Right kidney (tissue), 9 donors: ENCODE results near the gene HLA-DQB1.
A peak's percentile ranks its signal among the peaks of the same experiment; 100 is the strongest.
"Not testable (repeated sequence)": the region's sequence is repeated elsewhere in the genome, so short reads cannot be mapped to it uniquely, and the experiment has no call there.

Source experiments
- DNase-seq: peaks from one replicate; pipeline ENCODE4 v3.0.0-alpha.2; 2016
- long read RNA-seq, 8 donors: transcript quantifications; one replicate each; lab custom pipeline, GENCODE V29; 2026

HLA-DQB1 gene
- long read RNA-seq, donor 1, transcript HLA-DQB1-205 (5 exons, 1,642 nt): major isoform, 16 of 40 reads
- long read RNA-seq, donor 1, partial matches to known transcripts: 23 of 40 reads
- long read RNA-seq, donor 1, other reads (novel, unspliced or antisense): 0 of 40 reads
- long read RNA-seq, donor 2, transcript HLA-DQB1-205 (5 exons, 1,642 nt): major isoform, 9 of 13 reads
- long read RNA-seq, donor 2, partial matches to known transcripts: 0 of 13 reads
- long read RNA-seq, donor 2, other reads (novel, unspliced or antisense): 0 of 13 reads
- long read RNA-seq, donor 3: 0 reads
- long read RNA-seq, donor 4, transcript HLA-DQB1-205 (5 exons, 1,642 nt): major isoform, 5 of 5 reads
- long read RNA-seq, donor 4, partial matches to known transcripts: 0 of 5 reads
- long read RNA-seq, donor 4, other reads (novel, unspliced or antisense): 0 of 5 reads
- long read RNA-seq, donor 5, transcript HLA-DQB1-205 (5 exons, 1,642 nt): major isoform, 11 of 12 reads
- long read RNA-seq, donor 5, partial matches to known transcripts: 0 of 12 reads
- long read RNA-seq, donor 5, other reads (novel, unspliced or antisense): 0 of 12 reads
- long read RNA-seq, donor 6, transcript HLA-DQB1-205 (5 exons, 1,642 nt): major isoform, 6 of 13 reads
- long read RNA-seq, donor 6, partial matches to known transcripts: 7 of 13 reads
- long read RNA-seq, donor 6, other reads (novel, unspliced or antisense): 0 of 13 reads
- long read RNA-seq, donor 7, transcript HLA-DQB1-205 (5 exons, 1,642 nt): major isoform, 6 of 20 reads
- long read RNA-seq, donor 7, partial matches to known transcripts: 14 of 20 reads
- long read RNA-seq, donor 7, other reads (novel, unspliced or antisense): 0 of 20 reads
- long read RNA-seq, donor 8, transcript HLA-DQB1-205 (5 exons, 1,642 nt): major isoform, 15 of 23 reads
- long read RNA-seq, donor 8, partial matches to known transcripts: 7 of 23 reads
- long read RNA-seq, donor 8, other reads (novel, unspliced or antisense): 0 of 23 reads

- DNase-seq: peak; percentile 31
Observed at GRCh38 chr6:32666420-32667300, at the start of gene HLA-DQB1. HLA-DQB1 (minus strand) TSS chr6:32666657; CDS start chr6:32666607, 50 bp downstream.

GRCh38 chr6:32713241-32713640 is 46.8 kb upstream of the HLA-DQB1 start:
- no peak for DNase-seq

- DNase-seq: no peak
Observed at GRCh38 chr6:32709625-32710024, 43.2 kb upstream of the HLA-DQB1 start.

GRCh38 chr6:32705164-32705563 is 38.7 kb upstream of the HLA-DQB1 start:
- not testable (repeated sequence) for DNase-seq

- no peak for DNase-seq
Observed at GRCh38 chr6:32703347-32703746, 36.9 kb upstream of the HLA-DQB1 start.

- DNase-seq: peak; percentile 34
Observed at GRCh38 chr6:32700391-32701040, 34.1 kb upstream of the HLA-DQB1 start.

GRCh38 chr6:32697031-32697430 is 30.6 kb upstream of the HLA-DQB1 start:
- no peak for DNase-seq

- no peak for DNase-seq
Observed at GRCh38 chr6:32692019-32692418, 25.6 kb upstream of the HLA-DQB1 start.

GRCh38 chr6:32689531-32690501 is 23.4 kb upstream of the HLA-DQB1 start:
- DNase-seq: no peak

- DNase-seq: no peak
Observed at GRCh38 chr6:32685603-32686002, 19.1 kb upstream of the HLA-DQB1 start.

- DNase-seq: no peak
Observed at GRCh38 chr6:32684246-32684645, 17.8 kb upstream of the HLA-DQB1 start.

GRCh38 chr6:32680055-32680454 is 13.6 kb upstream of the HLA-DQB1 start:
- DNase-seq: no peak

GRCh38 chr6:32679492-32679891 is 13.0 kb upstream of the HLA-DQB1 start:
- no peak for DNase-seq

- not testable (repeated sequence) for DNase-seq
Observed at GRCh38 chr6:32674123-32674522, 7.7 kb upstream of the HLA-DQB1 start.

- DNase-seq: not testable (repeated sequence)
Observed at GRCh38 chr6:32671908-32672307, 5.5 kb upstream of the HLA-DQB1 start.

- no peak for DNase-seq
Observed at GRCh38 chr6:32669893-32670292, 3.4 kb upstream of the HLA-DQB1 start.

- DNase-seq: no peak
Observed at GRCh38 chr6:32669240-32669639, 2.8 kb upstream of the HLA-DQB1 start.

GRCh38 chr6:32668226-32668747 is 1.8 kb upstream of the HLA-DQB1 start:
- no peak for DNase-seq

GRCh38 chr6:32665661-32666060 is 796 bp downstream of the HLA-DQB1 start:
- DNase-seq: no peak

GRCh38 chr6:32664827-32665362 is 1.6 kb downstream of the HLA-DQB1 start:
- no peak for DNase-seq
